ENCODE results near the gene ITGAV.

The ITGAV gene

DNA sequence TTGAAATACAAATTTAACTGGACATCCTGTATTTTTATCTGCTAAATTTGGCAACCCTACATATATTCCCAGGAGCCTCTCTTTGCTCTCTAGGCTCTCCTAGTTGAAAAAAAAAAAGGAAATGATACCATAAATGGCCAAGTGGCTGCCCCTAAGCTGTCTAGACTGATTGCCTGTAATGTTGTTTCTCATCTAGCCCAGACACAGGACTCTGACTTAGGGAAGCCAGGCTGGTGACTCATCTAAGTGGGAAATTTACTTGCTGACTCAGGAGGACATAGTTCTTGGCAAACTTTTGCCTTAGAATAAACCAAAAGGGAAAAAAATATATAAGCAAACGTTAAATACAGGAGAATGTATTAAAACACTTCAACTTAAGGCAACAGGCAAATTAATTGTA lies 14.6 kb upstream of the ITGAV start:
- DNase-seq (ENCODE audit: low read depth): no peak

DNA sequence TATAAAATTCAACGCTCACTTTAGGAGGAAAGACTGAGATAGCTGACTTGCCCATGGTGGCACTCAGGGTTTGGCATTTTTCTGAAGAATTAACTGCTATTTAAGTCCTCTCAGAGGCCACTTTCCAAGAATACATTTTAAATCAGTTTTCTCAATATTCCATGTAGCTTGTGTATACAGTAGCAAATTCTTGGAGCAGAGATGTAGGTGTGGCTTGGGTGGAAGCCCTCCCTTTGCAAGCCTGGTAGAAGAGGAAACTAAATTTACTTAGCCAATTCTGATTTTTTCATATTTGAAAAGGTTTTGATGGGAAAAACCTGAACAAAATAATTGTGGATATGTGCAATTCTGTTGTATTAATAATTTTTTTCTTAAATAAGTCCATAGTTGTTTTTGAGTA lies 14.0 kb upstream of the ITGAV start:
- no peak for DNase-seq (ENCODE audit: low read depth)

DNA sequence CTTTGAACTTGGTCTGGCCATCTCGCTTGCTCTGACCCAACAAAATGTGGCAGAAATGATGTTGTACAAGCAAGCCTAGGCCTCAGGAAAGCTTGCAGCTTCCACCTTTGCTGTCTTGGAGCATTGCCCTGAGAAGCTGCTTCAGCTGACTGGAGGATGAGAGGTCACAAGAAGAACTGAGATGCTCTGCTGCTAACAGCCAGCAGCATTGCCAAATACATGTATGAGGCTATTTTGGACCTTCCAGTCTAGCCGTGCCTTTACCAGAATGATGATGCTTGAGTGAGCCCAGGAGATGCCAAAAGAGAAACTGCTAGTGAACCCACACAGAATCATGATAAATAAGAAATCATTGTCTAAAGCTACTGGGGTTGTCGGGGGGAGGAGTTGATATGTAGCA lies 13.2 kb upstream of the ITGAV start:
- DNase-seq (ENCODE audit: low read depth): no peak

DNA sequence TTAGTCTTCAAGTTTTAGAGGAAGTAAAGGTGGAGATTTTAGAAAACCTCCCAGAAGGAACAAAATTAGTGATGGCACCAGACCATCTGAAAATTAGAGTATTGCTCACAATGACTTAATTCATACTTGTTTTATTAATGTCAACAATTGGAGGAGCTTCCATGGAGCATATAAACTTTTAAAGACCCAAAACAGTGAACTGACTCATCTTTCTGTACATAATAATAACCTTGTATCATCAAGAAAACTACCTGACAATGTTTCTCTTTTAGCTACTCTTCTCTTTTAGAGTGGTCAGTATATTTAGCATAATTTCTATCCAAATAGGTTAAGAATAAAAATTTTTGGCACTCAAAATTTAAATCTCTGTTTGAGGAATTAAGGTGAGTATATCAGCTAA lies 7.2 kb upstream of the ITGAV start:
- DNase-seq (ENCODE audit: low read depth): no peak

DNA sequence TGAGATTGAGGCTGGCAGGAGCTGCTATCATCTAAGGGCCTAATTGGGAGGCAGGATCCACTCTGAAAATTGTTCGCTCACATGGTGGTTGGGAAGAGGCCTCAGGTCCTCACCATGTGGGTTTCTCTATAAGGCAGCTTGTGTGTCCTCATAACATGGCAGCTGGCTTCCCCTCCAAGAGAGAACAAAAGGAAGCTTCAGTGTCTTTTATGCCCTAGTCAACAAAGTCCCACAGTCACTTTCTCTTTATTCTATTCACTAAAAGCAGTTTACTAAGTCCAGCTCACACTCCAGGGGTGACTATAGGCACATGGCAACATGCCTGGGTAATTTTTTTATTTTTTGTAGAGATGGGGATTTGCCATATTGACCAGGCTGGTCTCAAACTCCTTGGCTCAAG lies 5.8 kb upstream of the ITGAV start:
- no peak for DNase-seq (ENCODE audit: low read depth)

DNA sequence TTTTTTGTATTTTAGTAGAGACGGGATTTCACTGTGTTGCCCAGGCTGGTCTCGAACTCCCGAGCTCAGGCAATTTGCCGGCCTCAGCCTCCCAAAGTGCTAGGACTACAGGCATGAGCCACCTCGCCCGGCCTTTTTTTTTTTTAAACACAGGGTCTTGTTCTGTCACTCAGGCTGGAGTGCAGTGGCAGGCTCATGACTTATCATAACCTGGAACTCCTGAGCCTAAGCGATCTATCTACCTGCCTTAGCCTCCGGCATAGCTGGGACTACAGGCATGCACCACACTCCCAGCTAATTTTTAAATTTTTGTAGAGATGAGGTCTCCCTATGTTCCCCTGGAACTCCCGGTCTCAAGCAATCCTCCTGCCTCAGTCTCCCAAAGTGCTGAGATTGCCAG lies 1.4 kb upstream of the ITGAV start:
- DNase-seq (ENCODE audit: low read depth): no peak

DNA sequence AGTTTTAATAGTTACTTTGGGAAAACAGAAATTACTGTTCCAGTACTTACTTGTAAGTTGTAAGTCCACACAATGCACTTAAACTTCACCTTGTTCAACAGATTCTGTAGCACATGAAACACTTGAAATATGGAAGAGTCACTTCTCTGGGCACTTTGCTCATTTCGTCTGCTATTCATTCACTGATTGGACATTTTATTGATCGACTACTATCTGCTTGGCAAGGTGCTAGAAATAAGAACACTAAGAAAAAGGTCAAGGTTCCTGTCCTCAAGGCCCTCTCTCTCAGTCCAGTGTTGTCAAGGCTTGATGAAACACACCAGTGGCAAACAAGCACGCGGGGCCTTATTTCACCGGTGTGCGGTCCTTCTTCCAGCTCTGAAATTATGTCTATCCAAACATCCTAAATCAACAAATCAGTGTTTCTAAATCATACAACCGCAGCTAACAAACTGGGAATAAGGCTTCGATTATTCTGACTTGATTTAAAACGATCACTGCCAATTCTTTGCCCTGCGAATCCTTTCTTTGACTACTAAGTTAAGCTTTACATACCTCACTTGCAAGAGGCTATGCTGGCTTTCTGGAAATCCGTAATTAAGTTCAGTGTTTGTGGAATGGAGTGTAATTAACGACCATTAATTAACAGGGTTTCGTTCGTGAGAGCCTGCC lies 780 bp upstream of the ITGAV start:
- DNase-seq (ENCODE audit: low read depth): no peak

DNA sequence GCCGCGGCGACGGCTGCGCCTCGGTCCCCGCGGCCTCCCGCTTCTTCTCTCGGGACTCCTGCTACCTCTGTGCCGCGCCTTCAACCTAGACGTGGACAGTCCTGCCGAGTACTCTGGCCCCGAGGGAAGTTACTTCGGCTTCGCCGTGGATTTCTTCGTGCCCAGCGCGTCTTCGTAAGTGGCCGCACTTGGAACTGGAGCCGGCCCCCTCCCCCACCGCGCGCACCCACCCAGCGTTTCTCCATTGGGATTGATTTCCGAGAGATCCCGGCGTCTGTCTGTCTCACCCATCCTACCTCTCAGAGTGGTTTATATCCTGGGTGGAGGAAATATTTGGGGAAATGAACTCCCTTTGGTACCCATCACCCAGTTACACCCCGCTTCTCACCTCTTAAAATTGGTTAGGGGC lies 498 bp downstream of the ITGAV start:
- no peak for DNase-seq (ENCODE audit: low read depth)

DNA sequence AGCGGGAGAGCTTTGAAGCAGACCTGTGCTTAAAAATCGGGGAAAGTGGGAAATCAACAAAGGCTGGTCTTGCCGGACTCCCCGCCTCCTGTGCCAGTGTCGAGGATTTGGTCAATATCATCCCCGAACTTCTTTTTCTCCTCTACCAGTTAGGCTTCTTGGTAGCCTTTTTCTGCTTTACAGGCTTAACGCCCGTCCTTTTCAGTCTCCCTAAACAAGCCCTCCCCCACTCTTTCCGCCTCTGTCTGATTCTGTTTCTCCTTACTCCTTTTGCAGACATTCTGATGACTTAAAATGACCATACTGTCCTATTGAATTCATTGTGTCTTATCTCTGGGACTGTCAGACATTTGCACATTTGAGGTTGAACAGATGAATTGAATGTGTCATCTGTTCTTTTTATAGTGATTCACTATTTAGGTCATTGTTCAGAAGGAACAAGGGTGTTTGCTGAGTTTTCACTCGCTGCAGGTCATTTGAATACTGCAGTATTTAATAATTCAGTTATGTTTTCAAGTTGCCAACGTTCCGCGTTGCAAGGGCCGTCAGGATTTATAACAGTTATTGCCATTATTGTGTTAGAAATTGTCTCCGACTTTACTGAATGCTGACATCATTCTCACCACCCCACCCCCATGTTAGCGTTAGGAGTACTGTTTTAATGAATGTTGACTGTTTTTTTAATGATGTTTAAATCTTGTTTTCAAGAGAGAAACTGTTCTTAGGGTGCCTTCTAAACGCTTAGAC lies 1.1 kb downstream of the ITGAV start:
- DNase-seq (ENCODE audit: low read depth): no peak

DNA sequence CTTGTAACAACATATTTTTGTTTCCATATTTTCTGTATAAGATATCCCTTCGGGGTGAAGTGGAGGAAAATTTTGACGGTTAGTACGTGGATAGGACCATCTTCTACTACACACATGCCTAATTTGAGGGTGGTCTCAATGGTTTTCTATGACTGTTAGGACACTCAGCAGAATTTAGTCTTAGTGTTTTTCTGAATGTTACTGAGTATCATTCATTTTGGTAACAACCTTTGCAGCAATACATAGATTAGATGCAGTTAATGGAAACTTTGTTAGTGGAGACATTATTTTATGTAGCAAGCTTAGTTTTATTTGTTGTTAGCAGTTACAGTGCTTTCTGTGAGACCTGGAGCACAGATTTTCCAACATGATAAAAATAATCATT lies 1.6 kb downstream of the ITGAV start:
- DNase-seq (ENCODE audit: low read depth): no peak

DNA sequence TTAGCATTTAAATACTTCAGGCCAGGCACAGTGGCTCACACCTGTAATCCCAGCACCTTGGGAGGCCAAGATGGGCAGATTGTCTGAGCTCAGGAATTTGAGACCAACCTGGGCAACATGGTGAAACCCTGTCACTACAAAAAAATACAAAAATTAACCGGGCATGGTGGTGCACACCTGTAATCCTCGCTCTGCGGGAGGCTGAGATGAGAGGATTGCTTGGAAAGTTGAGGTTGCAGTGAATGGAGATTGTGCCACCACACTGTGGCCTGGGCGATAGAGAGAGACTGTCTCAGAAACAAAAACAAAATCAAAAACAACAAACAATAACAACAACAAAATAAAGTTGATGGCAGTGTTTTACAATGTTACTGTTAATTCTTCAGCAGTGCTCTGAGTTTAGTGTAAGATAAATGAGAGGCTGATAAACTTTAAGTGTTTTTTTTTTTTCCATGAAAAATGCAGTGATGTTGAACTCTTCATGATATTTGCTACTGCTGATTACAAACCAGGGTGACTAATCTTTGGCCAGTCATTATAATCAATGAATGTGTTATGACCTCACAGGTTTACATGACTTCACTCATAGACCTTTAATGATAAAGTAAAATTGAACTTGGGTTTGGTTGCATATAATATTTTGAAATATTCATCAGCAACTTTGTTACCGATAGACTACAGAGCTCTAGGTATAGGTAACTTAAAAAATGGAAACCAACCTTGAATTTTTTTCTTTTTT lies 2.5 kb downstream of the ITGAV start:
- no peak for DNase-seq (ENCODE audit: low read depth)

DNA sequence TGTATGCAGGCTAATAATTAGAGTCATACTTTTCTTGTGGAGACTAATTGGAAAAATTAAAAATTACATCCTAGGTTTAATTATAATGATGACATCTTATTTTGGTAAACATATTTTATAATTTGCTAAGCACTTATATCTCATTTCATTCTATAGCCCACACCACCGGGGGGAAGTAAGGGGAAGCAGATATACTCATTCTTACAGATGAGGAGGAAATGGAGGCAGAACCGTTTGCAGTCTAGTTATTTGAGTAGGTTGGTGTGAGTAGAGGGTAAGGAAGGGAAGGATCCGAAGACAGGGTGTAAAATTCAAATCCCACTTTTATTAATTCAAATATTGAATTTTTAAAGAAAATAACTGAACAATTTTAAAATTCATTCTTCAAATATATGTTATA lies 3.7 kb downstream of the ITGAV start:
- DNase-seq (ENCODE audit: low read depth): no peak

DNA sequence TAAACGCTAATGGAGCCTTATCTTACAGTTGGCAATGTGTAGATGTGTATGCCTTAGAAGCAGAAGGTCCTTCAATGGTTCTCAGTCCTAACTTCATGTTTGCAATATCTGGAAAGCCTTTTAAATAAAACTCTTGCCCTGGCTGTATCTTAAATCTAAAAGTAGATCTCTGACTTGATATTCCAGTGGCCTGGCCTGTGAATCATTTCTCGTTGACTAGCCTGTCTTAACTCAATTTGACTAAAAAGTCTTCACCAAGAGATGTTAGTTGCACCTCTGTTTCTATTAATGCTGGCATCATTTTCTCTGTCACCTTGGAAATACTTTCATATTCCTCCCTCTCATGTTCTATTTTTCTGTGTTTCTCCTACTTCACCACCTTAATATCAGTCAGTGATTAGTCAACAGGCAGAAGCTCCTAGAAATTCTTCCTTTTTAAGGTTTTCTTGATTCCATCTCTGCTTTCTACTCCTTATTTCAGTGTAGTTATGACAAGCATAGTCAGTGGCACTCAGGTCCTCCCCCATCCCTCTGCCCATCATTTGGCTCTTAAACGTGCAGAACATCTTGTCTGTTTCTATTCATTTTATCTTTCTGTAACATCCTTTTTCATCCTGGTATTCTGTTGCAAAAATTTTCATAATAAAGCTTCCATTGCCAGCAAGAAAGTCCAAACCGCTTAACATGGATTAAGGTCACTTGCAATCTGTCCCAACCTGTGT lies 4.3 kb downstream of the ITGAV start:
- DNase-seq (ENCODE audit: low read depth): no peak

DNA sequence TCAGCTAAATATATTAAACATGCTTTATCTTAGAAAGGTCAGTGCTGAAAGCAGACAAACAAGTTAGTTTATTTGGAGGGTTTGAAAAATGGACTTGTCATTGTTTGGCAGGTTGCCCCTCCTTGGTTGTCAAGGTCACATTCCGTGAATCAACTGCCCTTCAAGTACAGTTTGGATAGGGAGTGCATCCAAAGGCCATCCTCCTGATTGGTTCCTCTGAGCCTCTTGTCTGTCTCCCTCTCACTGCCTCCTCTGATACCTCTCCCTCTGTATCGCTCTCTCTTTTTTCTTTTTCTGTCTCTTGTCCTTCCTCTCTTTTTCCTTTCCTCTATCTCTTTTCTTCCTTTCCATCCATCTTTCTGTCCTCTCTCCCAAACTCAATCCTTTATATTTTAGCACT lies 5.4 kb downstream of the ITGAV start:
- no peak for DNase-seq (ENCODE audit: low read depth)

DNA sequence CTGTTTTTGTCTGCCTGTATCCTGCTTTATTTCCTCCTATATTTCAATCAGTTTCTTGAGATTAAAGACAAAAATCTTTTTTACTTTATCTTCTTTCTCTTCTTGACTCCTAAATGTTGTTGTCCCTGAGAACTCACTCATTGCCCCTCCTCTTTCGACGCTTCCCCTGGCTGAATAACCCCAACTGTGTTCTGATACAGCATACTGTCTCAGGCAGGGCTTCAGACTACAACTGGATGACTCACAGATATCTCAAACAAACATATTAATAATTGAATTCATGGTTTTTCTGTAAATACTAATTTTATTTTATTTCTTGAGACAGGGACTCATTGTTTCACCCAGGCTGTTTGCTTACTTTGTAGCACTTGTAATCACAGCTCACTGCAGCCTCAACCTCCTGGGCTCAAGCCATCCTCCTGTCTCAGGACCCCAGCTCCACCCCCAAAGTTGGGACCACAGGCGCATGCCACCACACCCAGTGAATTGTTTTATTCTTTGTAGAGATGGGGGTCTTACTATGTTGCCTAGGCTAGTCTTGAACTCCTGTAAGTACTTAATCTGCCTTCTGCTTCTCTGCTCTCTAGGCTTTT lies 9.4 kb downstream of the ITGAV start:
- no peak for DNase-seq (ENCODE audit: low read depth)

DNA sequence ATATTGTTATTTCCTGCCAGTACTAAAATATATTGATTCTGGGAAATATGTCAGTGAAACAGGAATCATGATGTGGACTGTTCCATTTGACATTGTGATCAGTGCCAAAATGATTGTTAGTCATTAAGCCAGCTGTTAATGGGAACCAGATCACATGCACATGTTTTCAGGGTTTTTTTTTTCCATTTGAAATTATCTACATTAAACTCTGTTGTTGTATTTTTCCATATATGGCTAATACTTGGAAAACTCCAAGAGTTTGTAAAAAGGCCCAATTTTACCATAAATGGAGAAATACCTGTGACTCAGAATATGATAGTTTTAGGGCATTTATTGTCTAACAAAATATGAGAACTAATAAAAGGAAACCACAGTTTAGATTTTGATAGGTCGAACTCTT lies 13.4 kb downstream of the ITGAV start:
- no peak for DNase-seq (ENCODE audit: low read depth)

DNA sequence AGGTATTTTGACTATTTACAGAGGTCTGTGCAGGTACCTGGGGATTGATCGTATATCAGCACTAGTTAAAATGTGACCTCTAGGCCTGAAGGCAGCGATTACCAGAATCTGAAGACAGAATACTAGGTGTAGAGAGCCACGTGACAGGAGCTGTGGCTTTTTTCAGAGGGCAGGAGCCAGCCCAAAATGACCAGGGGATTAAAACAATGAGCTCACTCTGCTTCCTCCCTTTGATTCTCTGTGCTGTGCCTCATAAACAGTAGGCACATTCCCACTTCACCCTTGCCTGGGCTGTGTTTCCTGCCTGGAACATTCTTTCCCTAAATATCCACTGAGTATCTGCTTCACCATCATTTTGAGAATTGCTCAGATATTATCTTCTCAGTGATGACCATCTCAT lies 15.2 kb downstream of the ITGAV start:
- DNase-seq (ENCODE audit: low read depth): no peak

DNA sequence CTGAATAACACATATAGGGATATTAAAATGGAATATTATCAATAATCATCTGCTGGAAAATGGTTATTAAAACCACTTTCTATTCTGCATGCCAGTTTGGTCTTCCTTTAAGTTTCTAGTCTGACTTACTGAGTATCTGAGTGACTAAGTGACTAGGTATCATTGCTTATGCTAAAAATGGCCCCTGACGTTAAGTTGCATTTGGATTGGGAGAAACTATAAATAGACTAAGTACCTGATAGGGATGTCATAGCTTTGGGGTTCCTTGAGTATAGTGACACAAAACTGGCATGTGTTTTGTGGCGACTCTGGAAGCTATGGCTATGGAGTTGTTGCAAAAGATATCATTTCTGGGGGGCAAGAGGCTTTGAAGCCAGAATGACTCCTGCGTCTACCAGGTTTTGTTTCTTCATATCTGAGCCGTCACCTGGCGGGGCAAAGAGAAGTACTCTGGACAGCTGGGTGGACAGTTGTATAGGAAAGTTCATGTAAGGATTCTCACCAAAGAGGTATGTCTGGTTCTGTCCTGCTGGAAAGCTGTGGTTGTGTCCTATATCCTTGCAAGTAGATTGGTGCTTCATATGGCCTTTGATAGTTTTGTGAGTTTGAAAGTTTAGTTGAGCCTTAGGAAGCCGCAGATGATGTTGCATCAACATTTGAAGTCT lies 17.9 kb downstream of the ITGAV start:
- no peak for DNase-seq (ENCODE audit: low read depth)

DNA sequence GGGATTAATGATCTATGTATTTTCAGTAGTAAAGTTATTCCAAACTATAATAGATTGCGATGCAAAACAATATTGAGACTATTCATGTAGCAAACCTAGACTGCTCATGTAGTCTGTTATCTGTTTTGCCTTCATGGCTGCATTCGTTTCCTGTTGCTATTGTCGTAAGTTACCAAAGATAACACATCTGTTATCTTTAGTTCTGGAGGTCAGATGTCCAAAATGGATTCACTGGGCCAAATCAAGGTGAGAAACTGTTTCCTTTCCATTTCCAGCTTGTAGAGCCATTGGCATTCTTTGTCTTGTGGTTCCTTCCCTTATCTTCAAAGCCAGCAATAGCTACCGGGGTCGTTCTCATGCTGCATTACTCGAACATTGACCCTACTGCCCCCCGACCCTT lies 20.9 kb downstream of the ITGAV start:
- DNase-seq (ENCODE audit: low read depth): no peak

DNA sequence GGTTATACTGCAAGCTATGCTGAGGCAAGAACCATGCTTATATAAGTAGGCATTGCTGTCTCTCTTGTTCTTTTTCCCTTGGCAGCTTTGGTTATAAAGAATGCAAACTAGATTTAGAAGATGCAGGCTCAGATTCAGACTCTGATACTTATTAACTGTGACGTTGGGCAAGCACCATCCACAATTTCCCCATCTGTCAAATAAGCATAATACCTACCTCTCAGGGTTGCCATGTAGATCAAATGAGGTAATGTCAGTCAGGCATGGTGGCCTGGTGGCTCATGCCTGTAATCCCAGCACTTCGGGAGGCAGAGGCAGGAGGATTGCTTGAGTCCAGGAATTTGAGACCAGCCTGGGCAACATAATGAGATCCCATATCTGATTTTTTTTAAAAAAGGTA lies 21.7 kb downstream of the ITGAV start:
- DNase-seq (ENCODE audit: low read depth): no peak

DNA sequence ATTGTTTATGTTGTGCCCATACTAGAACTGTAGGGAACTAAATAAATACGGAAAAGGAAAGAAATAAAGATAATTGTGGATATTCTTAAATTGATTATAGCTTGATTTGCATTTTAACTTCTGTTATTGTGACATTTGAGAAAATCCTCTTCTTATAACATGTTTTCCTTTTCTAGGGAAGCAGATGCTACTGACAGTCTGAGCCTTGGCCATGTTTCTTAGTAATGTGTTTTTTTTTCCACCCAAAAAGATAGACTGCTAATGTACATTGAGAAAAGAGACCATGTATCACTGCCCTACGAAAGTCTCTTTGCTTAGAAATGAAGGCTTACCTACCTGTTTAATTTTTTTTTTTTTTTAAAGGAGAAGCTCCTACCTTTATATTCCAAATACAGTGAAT lies 22.2 kb downstream of the ITGAV start:
- no peak for DNase-seq (ENCODE audit: low read depth)
